ENCODE measurements around the gene CEP128.

DNA sequence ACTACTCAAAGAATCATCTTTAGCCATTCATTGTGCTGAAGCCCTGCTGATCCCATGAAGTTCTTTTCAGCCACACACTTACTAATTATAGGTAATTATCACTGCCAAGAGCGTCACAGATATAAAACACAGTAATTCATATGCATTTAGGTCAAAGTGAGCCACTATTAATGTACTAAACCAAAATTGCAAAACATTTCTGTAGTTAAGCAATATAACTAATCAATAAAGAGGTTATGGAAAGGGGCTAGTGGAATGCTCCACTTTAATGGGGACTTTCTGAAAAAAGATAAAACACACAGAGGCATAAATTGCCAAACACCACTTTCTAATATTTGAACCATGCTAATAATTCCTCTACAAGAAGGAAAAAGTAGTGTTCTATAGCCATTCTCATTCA, 6.8 kb upstream of the CEP128 start:
- TF ChIP-seq, protein P1, sequence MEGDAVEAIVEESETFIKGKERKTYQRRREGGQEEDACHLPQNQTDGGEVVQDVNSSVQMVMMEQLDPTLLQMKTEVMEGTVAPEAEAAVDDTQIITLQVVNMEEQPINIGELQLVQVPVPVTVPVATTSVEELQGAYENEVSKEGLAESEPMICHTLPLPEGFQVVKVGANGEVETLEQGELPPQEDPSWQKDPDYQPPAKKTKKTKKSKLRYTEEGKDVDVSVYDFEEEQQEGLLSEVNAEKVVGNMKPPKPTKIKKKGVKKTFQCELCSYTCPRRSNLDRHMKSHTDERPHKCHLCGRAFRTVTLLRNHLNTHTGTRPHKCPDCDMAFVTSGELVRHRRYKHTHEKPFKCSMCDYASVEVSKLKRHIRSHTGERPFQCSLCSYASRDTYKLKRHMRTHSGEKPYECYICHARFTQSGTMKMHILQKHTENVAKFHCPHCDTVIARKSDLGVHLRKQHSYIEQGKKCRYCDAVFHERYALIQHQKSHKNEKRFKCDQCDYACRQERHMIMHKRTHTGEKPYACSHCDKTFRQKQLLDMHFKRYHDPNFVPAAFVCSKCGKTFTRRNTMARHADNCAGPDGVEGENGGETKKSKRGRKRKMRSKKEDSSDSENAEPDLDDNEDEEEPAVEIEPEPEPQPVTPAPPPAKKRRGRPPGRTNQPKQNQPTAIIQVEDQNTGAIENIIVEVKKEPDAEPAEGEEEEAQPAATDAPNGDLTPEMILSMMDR (IDR thresholded peaks at IDR 0.05 in 4 of 5, conservative IDR thresholded peaks at IDR 0.05 in 1 of 5) = no peak
- TF ChIP-seq POLR2A (IDR thresholded peaks at IDR 0.05) = no peak

All from gastrocnemius medialis (tissue), 4 donors.